ENCODE results near the gene DLGAP4.

The DLGAP4 gene

DNA sequence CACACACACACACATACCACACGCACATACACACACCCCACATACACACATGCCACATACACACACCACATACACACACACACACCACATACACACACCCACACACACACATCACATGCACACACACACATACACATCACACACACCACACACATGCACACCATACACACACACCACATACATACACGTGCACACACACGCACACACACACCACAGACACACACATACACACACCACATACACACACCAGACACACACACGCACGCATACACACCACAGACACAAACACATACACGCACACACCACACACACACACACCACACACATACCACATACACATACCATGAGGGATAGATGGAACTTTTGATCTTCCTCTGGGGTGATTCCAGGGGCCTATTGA is 90.2 kb downstream of the DLGAP4 start:
- Histone ChIP-seq H3K27ac (ENCODE audit: low read depth, low read length) (no peak overlapping the region), H3K4me1 (ENCODE audit: control insufficient read depth, insufficient read depth, low read length) (no peaks in the 10 kb centered on the region), H3K27me3 (ENCODE audit: control insufficient read depth, insufficient read depth, low read length) (peaks cover 3% of the 10 kb centered on the region), H3K9ac (ENCODE audit: low read length) (no peak overlapping the region), H3K4me3 (ENCODE audit: low read length) (no peak overlapping the region), H3K36me3 (ENCODE audit: control insufficient read depth, insufficient read depth, low read length) (no peaks in the 10 kb centered on the region)

DNA sequence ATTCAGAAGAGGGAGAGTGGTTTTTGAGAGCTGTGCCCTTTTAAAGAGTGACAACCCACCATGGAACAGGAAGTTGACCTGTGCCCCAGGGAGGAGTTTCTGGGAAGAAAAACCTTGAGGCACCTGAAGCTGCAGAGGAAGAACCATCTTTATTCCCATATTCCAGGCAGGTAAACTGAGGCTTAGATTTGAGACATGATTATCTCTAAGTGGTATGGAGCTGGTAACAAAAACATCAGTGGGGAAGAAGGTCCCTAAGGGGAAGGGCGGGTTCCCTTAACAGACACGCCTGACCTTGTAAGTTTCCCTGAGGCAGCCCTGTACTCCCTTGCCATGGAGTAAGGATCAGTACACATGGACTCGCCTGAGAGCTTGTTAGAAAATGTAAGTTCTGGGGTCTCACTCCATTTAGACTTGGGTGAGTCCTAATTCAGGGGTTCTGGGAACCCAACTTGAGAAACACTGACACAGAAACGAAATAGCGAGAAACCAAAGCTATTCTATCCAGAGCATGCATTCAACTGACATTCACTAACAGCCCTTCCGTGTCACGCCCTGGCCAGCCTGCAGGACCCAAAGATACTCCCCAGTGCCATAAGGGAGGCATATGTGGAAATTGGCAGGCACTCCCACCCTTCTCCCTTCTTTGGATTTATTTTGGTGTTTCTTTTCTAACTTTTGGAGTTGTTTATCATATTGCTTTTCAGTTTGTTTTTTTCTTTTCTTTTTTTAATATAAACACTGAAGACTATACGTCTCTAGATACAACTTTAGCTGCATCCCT is 90.9 kb downstream of the DLGAP4 start:
- no peak overlapping the region for H3K9ac ChIP-seq (ENCODE audit: low read length)
- no peaks in the 10 kb centered on the region for H3K4me1 ChIP-seq (ENCODE audit: control insufficient read depth, insufficient read depth, low read length)
- no peak overlapping the region for H3K4me3 ChIP-seq (ENCODE audit: low read length)
- H3K36me3 ChIP-seq (ENCODE audit: control insufficient read depth, insufficient read depth, low read length) = no peaks in the 10 kb centered on the region
- H3K27me3 ChIP-seq (ENCODE audit: control insufficient read depth, insufficient read depth, low read length) = peaks cover 9% of the 10 kb centered on the region
- H3K27ac ChIP-seq (ENCODE audit: low read depth, low read length) = no peak overlapping the region

DNA sequence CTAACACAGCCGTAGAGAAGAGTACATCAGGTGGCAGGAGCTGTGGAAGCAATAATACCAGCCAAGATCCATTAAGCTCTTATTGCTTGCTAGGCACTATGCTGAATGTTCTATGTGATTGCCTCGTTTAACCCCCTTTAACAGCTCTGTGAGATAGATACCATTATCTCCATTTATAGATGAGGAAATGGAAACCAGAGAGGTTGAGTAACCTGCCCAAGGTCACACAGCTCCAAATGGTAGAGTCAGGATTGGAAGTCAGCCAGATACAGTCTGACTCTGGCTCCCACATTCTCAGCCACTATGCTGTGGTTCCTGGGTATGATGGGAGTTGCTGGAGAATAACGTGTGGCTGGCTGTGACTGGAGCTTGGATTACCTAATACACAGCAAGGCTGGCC is 92.4 kb downstream of the DLGAP4 start:
- Histone ChIP-seq H3K27ac (ENCODE audit: low read depth, low read length) (no peak overlapping the region), H3K9ac (ENCODE audit: low read length) (no peak overlapping the region), H3K4me1 (ENCODE audit: control insufficient read depth, insufficient read depth, low read length) (no peaks in the 10 kb centered on the region), H3K27me3 (ENCODE audit: control insufficient read depth, insufficient read depth, low read length) (peaks cover 9% of the 10 kb centered on the region), H3K36me3 (ENCODE audit: control insufficient read depth, insufficient read depth, low read length) (no peaks in the 10 kb centered on the region), H3K4me3 (ENCODE audit: low read length) (no peak overlapping the region)

DNA sequence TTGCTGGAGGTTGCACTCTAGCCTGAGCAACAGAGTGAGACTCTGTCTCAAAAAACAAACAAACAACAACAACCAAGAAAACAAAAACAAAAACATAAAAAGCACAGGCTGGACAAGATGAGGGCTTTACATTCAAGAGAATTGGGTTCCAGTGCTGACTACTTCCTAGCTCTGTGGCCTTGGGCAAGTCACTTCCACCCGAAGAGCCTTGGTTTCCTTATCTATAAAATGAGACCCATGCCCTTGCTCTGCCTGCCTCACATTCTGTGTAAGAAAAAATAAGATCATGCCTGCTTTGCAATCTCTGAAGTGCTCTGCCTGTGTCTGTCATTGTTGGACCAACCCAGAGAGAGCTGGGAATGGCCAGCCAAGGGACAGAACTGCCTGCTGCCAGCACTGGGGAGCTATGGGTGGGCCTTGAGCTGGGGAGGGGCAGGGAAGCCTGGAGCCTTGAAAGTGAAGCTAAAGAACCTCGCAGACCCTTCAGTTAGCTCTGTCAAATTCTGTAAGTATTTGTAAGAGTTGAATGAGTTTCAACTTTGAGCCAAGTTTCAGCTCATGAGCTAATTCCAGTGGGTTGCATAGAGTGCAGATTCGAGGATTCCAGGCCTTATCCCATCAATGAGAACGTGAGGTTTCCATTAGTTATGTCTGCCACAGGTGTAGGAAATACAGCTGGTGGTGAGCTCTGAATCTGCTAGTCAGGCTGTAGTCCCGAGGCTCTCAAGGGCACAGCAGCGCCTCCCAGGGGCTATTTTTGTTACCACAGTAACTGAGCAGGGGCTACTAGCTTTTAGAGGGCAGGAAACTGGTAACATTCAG is 93.2 kb downstream of the DLGAP4 start:
- no peaks in the 10 kb centered on the region for H3K36me3 ChIP-seq (ENCODE audit: control insufficient read depth, insufficient read depth, low read length)
- no peaks in the 10 kb centered on the region for H3K4me1 ChIP-seq (ENCODE audit: control insufficient read depth, insufficient read depth, low read length)
- peaks cover 9% of the 10 kb centered on the region for H3K27me3 ChIP-seq (ENCODE audit: control insufficient read depth, insufficient read depth, low read length)
- no peak overlapping the region for H3K4me3 ChIP-seq (ENCODE audit: low read length)
- no peak overlapping the region for H3K9ac ChIP-seq (ENCODE audit: low read length)
- no peak overlapping the region for H3K27ac ChIP-seq (ENCODE audit: low read depth, low read length)

DNA sequence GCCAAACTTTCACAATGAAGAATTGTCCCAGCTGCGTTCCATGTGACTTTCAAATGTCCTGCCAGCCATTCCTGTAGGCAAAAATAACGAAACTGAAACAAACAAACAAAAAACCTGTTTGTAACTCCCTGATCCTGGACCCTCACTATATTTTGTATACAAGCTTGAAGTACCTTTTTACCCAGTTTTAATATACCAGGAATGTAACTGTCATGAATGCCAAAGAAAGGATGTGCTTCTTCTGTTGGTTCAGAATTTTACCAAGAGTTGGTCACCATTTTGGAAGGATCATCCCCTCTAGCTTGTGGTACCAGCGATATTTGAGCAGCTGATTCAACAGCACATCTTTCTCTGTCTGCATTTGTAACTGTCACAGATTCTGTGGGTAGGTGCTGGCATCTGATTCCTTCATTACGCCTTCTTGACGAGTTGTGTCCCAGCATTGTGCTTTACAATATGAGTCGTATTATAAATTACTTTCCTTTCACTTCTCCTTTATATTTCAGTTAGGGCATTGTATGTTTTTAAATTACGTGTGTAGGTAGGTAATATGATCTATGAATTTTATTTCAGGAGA is 93.9 kb downstream of the DLGAP4 start:
- H3K36me3 ChIP-seq (ENCODE audit: control insufficient read depth, insufficient read depth, low read length) = no peaks in the 10 kb centered on the region
- H3K27me3 ChIP-seq (ENCODE audit: control insufficient read depth, insufficient read depth, low read length) = peaks cover 9% of the 10 kb centered on the region
- H3K27ac ChIP-seq (ENCODE audit: low read depth, low read length) = no peak overlapping the region
- no peak overlapping the region for H3K4me3 ChIP-seq (ENCODE audit: low read length)
- no peaks in the 10 kb centered on the region for H3K4me1 ChIP-seq (ENCODE audit: control insufficient read depth, insufficient read depth, low read length)
- no peak overlapping the region for H3K9ac ChIP-seq (ENCODE audit: low read length)

DNA sequence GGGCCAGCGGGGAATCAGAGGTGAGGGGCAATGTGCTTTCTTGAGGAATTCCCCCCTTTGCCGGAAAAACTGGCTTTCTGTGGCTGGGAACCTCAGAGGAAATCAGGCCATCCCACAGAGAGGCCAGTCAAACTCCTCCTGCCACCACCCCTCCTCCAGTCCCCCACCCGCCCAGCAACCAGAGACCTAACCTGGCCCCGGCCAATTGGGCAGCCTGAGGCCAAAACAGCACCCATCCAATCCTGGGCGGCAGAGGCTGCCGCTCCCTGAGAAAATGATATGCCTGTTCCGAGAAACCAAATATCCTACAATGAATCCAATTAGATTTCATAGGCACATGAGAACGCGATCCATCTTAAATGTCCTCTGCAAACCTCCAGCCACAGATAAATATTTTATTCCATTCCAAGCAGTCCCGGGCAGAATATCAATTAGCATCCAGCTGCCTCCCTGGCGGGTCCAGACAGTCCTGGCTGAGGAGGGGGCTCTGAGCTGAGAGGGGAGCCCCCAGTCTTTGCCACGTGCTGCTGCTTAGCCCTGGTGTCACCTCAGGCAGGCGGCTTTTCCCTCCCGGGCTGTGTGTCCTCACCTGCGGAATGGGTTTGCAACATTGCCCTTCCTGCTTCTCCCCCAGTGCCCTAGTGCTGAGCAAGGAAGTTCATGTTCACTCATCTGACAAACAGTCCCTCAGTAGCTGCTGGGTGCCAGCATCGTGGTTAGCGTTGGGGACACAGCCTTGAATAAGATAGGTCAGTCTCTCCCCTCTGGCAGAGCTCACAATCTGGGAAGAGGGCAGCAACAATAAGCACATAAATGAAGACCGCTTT is 95.0 kb downstream of the DLGAP4 start:
- peaks cover 9% of the 10 kb centered on the region for H3K27me3 ChIP-seq (ENCODE audit: control insufficient read depth, insufficient read depth, low read length)
- H3K4me3 ChIP-seq (ENCODE audit: low read length) = no peak overlapping the region
- no peaks in the 10 kb centered on the region for H3K4me1 ChIP-seq (ENCODE audit: control insufficient read depth, insufficient read depth, low read length)
- no peak overlapping the region for H3K27ac ChIP-seq (ENCODE audit: low read depth, low read length)
- H3K36me3 ChIP-seq (ENCODE audit: control insufficient read depth, insufficient read depth, low read length) = no peaks in the 10 kb centered on the region
- no peak overlapping the region for H3K9ac ChIP-seq (ENCODE audit: low read length)

DNA sequence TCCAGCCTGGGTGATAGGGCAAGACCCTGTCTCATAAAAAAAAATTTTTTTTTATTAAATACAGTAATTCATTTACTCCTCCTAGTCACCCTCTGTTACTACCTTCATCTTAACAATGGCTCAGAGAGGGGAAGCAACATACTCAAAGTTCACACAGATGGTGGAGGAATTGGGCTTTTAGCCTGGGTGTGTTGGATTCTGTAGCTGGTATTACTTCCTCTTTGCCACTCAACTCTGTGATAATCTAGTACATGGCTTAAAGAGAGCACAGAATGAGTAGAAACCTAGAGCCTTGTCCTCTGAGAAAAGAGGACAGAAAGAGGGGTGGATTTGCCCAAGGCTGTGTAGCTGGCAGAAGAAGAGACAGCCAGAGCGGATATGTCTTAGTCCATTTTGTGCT is 96.6 kb downstream of the DLGAP4 start:
- H3K36me3 ChIP-seq (ENCODE audit: control insufficient read depth, insufficient read depth, low read length) = no peaks in the 10 kb centered on the region
- H3K27me3 ChIP-seq (ENCODE audit: control insufficient read depth, insufficient read depth, low read length) = peaks cover 9% of the 10 kb centered on the region
- no peaks in the 10 kb centered on the region for H3K4me1 ChIP-seq (ENCODE audit: control insufficient read depth, insufficient read depth, low read length)
- no peak overlapping the region for H3K4me3 ChIP-seq (ENCODE audit: low read length)
- H3K27ac ChIP-seq (ENCODE audit: low read depth, low read length) = no peak overlapping the region
- H3K9ac ChIP-seq (ENCODE audit: low read length) = no peak overlapping the region

DNA sequence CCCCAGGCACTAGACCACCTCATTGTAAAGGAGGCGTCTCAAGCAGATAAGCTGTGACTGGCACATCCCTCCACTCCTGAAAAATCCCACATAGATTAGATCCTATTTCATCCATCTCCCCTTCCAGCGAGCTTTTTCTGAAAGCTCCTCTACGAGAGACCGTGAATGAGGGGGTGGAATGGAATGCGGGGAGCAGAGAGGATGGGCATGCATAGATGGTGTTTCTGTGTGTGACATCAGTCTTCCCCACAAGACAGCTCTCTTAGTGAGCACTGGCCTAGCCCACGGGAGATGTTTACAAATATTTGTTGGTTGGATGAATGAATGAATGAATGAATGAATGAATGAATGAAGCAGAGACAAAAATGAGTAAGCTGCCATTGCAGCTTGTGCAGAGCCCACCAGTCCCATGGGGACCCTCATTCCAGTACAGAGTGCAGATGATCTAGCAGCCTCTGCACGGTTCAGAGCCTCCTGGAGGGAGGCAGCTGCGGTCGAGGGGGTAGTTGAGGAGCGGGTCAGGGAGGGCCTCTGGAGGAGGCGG is 98.4 kb downstream of the DLGAP4 start:
- Histone ChIP-seq H3K4me3 (ENCODE audit: low read length) (no peak overlapping the region), H3K27me3 (ENCODE audit: control insufficient read depth, insufficient read depth, low read length) (peaks cover 9% of the 10 kb centered on the region), H3K27ac (ENCODE audit: low read depth, low read length) (no peak overlapping the region), H3K4me1 (ENCODE audit: control insufficient read depth, insufficient read depth, low read length) (no peaks in the 10 kb centered on the region), H3K36me3 (ENCODE audit: control insufficient read depth, insufficient read depth, low read length) (no peaks in the 10 kb centered on the region), H3K9ac (ENCODE audit: low read length) (no peak overlapping the region)

DNA sequence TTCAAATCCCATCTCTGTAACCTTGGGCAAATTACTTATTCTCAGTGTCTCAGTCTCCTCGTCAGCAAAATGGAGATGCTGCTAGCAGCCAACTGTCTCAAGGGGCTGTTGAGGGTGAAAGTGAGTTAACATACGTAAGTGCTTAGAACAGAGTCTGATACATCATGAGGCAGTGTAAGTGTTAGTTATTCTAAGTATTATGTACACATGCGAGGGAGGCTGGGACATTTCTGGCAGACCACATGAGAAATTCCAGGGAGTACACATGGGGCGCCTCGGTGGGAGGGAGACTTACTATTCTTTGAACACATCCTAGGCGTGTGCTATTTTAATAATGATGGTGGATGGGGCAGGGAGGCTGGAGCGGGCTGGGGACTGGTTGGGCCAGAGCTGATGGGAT is 99.1 kb downstream of the DLGAP4 start:
- H3K4me3 ChIP-seq (ENCODE audit: low read length) = no peak overlapping the region
- no peak overlapping the region for H3K27ac ChIP-seq (ENCODE audit: low read depth, low read length)
- no peaks in the 10 kb centered on the region for H3K36me3 ChIP-seq (ENCODE audit: control insufficient read depth, insufficient read depth, low read length)
- no peaks in the 10 kb centered on the region for H3K4me1 ChIP-seq (ENCODE audit: control insufficient read depth, insufficient read depth, low read length)
- no peak overlapping the region for H3K9ac ChIP-seq (ENCODE audit: low read length)
- peaks cover 9% of the 10 kb centered on the region for H3K27me3 ChIP-seq (ENCODE audit: control insufficient read depth, insufficient read depth, low read length)

DNA sequence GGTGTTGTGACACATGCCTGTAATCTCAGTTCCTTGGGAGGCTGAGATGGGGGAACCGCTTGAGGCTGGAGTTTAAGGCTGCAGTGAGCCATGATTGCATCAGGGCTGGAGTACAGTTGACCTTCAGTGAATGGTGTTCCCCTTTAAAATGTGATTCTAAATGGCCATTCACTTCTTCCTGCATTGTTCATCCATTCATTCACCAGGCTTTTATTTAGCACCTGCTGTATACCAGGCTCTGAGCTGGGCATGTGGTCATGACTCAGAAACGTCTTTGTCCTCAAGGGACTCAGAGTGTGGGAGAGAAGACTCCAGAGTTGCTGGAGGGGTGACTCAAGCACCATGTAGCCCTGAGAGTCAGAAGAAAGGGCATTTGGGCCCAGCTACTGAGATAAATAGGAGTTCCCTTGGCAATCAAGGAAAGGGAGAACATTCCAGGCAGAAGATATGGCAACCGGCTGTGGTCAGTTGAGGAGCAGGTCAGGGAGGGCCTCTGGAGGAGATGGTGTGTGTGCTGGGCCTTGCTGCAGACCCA is 101.1 kb downstream of the DLGAP4 start:
- no peak overlapping the region for H3K4me3 ChIP-seq (ENCODE audit: low read length)
- no peaks in the 10 kb centered on the region for H3K4me1 ChIP-seq (ENCODE audit: control insufficient read depth, insufficient read depth, low read length)
- no peaks in the 10 kb centered on the region for H3K36me3 ChIP-seq (ENCODE audit: control insufficient read depth, insufficient read depth, low read length)
- H3K27me3 ChIP-seq (ENCODE audit: control insufficient read depth, insufficient read depth, low read length) = no peaks in the 10 kb centered on the region
- H3K9ac ChIP-seq (ENCODE audit: low read length) = no peak overlapping the region
- no peak overlapping the region for H3K27ac ChIP-seq (ENCODE audit: low read depth, low read length)

DNA sequence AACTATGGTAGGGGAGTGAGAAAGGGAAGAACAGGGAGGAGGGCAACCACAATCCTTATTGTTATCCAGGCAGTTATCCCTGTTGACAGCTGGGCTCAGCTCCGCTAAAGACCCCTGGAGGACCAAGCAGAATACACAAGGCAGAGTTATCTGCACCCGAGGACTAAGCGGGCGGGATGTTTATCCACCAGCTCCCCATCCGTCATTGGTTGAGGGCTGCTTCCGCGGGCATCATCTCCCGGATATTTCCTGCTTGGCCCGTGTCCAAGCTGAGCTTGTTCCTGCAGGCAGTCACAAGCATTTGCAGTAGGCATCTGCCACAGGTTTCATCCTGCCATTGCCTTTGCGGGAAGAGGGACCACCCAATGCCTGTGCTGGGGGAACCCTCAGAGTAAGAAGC is 102.1 kb downstream of the DLGAP4 start:
- no peak overlapping the region for H3K27ac ChIP-seq (ENCODE audit: low read depth, low read length)
- H3K4me3 ChIP-seq (ENCODE audit: low read length) = no peak overlapping the region
- H3K4me1 ChIP-seq (ENCODE audit: control insufficient read depth, insufficient read depth, low read length) = no peaks in the 10 kb centered on the region
- H3K9ac ChIP-seq (ENCODE audit: low read length) = no peak overlapping the region
- no peaks in the 10 kb centered on the region for H3K36me3 ChIP-seq (ENCODE audit: control insufficient read depth, insufficient read depth, low read length)
- H3K27me3 ChIP-seq (ENCODE audit: control insufficient read depth, insufficient read depth, low read length) = no peaks in the 10 kb centered on the region
